ACHN (cell line): ENCODE results near the gene ANKRD27.
"Not testable (repeated sequence)": the region's sequence is repeated elsewhere in the genome, so short reads cannot be mapped to it uniquely, and the experiment has no call there.

Experiments used
- DNase-seq: peaks from one replicate; pipeline ENCODE4 v3.0.0-alpha.2; 2015
- in situ Hi-C: cut with HindIII; loops from 2 replicates; pipeline ENCODE4 v1.10.0; 2017; ENCODE audit warnings: low sequenced_read_pairs, low pct_ligation_motif_present, low pct_unique_long_range_greater_than_20kb

ANKRD27 gene

DNA sequence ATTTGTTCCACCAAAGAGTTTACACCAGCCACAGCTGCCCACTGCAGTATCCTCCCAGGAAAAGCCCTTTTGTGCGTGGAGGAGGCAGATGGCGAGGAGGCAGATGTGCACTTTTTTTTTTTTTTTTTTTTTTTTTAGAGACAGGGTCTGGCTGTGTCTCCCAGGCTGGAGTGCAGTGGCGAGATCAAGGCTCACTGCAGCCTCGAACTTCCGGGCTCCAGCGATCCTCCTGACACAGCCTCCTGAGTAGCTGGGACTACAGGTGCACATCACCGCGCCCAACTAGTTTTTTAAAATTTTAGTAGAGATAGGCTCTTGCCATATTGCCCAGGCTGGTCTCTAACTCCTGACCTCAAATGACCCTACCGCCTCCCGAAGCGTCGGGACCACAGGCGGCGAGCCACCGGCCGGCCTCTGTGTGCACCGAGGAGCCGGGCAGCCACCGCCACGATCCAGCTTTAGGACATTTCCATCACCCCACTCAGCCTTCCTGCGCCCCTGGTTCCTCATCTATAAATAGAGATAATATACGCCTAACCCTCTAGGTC is 94.6 kb downstream of the ANKRD27 start:
- in situ Hi-C loops: no loop called here

DNA sequence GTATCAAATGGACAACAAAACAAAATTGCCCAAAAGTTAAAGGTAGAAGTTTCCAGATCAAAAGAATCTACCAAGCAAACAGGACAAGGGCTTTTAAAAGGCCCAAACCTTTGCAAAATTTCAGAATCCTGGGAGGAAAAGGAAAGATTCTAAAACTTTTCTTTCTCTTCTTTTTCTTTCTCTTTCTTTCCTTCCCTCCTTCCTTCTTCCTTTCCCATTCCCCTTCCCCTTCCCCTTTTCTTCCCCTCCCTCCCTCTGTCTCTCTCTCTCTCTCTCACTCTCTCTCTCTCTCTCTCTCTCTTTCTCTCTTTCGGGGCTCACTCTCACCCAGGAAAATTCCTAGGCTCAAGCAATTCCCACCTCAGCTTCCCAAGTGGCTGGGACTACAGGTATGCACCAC is 98.2 kb downstream of the ANKRD27 start:
- in situ Hi-C loops: no loop called here
- DNase-seq: no peak

More for the DNA sequence above, 94.6 kb downstream of the ANKRD27 start:
- DNase-seq: no peak

- in situ Hi-C loops: no loop called here
- DNase-seq: no peak
Measured at GRCh38 chr19:32573492-32573794, 101.5 kb downstream of the ANKRD27 start.

GRCh38 chr19:32572700-32573491 is 102.1 kb downstream of the ANKRD27 start:
- in situ Hi-C loops, DNase-seq: not testable (repeated sequence)

DNA sequence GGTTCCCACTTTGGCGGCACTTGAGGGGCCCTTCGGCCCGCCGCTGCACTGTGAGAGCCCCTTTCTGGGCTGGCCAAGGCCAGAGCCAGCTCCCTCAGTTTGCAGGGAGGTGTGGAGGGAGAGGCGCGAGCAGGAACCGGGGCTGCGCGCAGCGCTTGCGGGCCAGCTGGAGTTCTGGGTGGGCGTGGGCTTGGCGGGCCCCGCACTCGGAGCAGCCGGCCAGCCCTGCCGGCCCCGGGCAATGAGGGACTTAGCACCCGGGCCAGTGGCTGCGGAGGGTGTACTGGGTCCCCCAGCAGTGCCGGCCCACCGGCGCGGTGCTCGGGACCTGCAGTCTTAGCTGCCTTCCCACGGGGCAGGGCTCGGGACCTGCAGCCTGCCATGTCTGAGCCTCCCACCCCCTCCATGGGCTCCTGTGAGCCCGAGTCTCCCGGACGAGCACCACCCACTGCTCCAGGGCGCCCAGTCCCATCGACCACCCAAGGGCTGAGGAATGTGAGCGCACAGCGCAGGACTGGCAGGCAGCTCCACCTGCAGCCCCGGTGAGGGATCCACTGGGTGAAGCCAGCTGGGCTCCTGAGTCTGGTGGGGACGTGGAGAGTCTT is 103.4 kb downstream of the ANKRD27 start:
- DNase-seq, in situ Hi-C loops: not testable (repeated sequence)

DNA sequence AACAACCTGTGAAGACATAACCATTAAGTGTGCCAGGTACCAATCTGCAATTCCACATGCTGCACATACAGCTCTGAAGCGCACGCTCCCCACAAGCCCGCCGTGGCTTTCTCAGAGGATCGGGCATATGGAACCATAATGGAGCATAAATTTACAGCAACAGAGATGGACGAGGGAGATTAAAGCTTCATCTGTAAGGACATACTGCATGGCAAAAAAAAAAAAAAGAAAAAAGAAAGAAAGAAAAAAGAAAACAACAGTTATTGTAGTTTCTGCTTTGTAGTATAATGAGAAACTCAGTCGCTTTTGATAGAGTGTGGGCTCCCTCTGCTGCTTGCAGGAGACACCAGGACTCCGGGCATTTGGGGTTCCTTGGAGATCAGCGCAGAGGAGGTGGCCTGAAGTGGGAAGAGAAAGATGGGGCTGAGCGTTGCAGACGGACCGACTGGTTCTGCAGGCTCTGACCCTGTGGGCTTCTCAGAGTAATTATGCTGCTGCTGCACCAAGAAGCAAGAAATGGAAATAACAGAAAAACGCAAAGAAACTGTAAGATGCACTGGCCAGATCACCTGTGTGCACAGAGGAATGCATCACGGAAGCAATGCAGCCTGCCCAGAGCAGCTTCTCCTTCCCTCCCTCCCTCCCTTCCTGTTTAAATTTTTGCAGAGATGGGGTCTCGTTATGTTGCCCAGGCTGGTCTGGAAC is 104.7 kb downstream of the ANKRD27 start:
- peak; percentile 60 for DNase-seq
- in situ Hi-C loops: no loop called here

DNA sequence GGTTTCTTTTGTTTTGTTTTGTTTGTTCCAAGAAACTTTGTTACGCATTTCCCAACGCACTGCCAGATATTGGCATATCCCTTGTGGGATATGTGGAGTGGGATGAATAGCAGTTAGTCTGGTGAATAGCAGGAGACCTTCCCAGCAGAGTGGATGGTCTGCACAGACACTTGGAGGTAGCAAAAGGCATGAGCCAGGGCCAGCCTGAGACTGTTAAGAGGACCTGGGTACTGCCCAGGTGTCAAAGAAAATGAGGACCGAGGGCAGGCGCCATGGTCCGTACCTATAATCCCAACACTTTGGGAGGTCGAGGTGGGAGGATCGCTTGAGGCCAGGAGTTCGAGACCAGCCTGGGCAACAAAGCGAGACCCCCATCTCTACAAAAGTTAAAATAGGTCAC is 107.5 kb downstream of the ANKRD27 start:
- in situ Hi-C loops: no loop called here
- no peak for DNase-seq

DNA sequence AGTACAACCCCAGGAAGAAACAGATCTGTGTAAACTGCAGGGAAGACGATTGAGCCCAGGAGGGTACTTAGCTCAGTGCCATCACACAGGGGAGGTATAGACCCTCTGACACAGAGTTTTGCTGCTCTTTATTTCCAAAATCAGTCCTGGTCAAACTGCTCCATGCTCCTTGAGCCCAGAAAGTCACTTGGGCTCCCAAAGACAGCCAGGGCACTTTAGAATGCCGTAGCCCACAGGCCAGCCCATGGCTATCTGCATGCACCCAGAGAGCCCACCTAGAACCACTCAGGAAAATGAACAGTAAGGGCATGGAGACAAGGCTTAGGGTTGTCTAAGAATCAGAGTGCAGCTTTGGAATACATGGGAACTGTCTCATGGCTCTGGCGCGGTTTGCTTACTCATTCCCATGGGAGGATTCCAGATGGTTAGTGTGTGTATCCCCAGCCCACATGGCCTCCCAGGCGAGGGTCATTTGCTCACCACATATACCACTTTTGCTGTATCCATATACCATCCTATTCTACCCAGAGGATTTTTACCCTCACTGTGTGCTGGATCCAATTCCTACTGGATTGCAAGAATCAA is 108.6 kb downstream of the ANKRD27 start:
- DNase-seq: no peak
- in situ Hi-C loops: no loop called here

DNA sequence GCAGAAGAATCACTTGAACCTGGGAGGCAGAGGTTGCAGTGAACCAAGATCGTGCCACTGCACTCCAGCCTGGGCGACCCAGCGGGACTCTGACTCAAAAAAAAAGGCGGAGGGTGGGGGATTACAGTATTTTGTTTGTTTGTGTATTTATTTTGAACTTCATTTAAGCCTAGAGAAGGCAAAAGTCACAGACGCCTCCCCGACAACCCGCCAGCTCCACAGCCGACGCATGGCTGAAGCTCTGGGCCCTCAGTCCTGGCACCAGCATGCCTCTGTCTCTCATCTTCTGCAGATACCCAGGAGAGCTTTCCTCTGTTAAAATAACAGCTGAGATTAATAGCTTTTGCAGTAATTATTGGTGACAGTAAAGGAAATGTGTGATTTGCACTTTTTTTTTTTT is 111.2 kb downstream of the ANKRD27 start:
- in situ Hi-C loops: no loop called here
- DNase-seq: no peak

DNA sequence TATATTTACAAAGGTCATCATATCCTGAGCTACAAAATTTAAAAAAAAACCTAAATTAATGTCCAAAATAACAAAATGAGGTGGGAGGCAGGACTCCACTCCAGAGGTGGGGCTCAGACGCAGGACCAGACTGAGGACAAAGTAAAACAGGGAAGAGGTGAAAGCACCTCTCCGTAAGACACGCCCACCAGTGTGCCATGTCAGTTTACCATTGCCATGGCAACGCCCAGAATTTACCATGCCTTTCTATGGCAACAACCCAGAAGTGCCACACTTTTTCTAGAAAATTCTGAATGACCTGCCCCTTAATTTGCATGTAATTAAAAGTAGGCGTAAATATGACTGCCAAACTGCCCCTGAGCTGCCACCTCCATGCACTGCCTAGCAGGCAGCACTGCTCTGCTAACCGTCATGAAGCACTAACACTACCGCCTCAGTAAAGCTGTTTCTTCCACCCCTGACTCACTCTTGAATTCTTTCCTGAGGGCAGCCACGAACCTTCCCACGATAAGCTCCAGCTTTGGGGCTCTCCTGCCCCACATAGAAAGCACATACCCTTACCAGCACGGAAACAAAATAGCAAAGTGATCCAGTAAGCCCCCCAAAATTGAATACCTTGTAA is 116.3 kb downstream of the ANKRD27 start:
- in situ Hi-C loops: no loop called here
- DNase-seq: no peak

GRCh38 chr19:32555786-32556185 is 119.2 kb downstream of the ANKRD27 start:
- in situ Hi-C loops: no loop called here

DNA sequence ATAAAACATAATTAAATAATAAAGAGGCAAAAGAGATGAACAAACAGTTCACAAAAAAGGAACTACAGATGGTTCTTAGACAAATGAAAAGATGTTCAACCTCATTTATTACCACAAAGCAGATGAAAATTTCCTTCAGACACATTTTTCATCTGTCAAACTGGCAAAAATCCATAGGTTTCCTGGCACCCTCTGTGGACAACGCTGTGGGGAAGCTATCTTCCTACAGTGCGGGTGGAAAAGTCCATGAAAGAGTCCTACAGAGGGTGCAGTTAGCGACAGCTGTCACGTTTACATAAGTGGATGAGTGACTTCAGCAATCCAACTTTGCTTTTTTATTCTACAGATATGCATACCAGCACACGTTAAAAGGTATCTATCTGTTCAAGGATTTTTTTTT is 124.3 kb downstream of the ANKRD27 start:
- in situ Hi-C loops: no loop called here
- DNase-seq: no peak

More at GRCh38 chr19:32555786-32556185, 119.2 kb downstream of the ANKRD27 start:
- no peak for DNase-seq
